ENCODE data around the gene PIAS2. TPM values are rescaled to one million over a fixed set of nuclear protein-coding genes. Genes with fewer than 3 reads are reported as not detected.

Gene PIAS2
- total RNA-seq, 2 donors from 2014 or later, result 35.8 to 42.3 TPM

Other genes starting within 250 kb of the PIAS2 start
- under 1 TPM; 0.14 to 0.42 TPM for gene ST8SIA5, start 160.5 kb downstream of the PIAS2 start, total RNA-seq
- gene KATNAL2, start 95 bp upstream of the PIAS2 start, total RNA-seq, result 1 to 10 TPM; 1.8 to 3.9 TPM
- gene ELOA2, start 118.1 kb upstream of the PIAS2 start, total RNA-seq, result not detected
- gene HDHD2, start 233.0 kb upstream of the PIAS2 start, total RNA-seq, result 10 to 100 TPM; 28.7 to 30.6 TPM